ENCODE measurements around the gene NVL. TPM values are rescaled to one million over a fixed set of nuclear protein-coding genes. Genes with fewer than 3 reads are reported as not detected.
A peak's percentile ranks its signal among the peaks of the same experiment; 100 is the strongest.

The NVL gene
- polyA plus RNA-seq, 2 of the 4 experiments (the other 2 are of a cell fraction), result 22.3 to 28.6 TPM

DNA sequence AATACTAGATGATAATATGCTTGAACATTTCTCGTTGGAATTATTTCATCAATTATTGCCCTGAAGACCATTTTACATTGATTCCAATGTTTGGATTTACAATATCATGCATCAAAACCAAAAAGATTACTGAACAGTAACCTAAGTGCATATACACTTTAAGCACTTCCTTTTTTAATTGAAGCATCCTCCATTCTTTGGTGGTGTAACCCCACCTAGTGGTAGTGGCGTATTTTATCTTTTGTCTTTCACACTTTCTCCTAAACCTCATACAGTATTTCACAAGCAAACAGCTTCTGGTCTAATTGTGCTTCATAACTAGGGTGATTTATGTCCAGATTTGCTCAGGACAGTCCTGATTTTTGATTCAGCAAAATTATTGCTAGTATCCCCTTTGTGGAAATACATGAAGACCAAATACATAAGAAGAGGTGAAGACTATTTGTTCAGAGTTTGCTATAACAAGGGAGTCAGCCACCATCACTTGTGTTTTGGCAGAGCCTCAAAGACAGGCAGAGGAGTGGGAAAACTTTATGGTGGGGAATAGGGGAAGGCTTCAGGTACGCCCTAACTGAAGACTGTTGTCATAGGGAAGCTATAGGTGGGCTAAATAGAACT, 3.4 kb upstream of the NVL start:
- ATAC-seq (peak; percentile 46 to 63; a peak in 5 of 6 replicates), DNase-seq (ENCODE audit: low read depth in 1 of 2, low spot score in 1 of 2) (peak in 1 of 2 experiments; percentile 71), FAIRE-seq (peak; percentile 13)
- Histone ChIP-seq H3K4me3 (no peak overlapping the region), H3K4me2 (peak overlapping the region; percentile 8; the same call in 1 of the 3 replicates), H3K9me3 (no peaks in the 10 kb centered on the region), H3K27ac (no peak overlapping the region), H3K4me1 (peaks cover 11% of the 10 kb centered on the region)
- POLR2A ChIA-PET, result interaction anchor here (0.5 kb wide), 1 partner anchor 214 kb away, joined by 4 read pairs; no protein-coding TSS in a partner anchor
- WGBS (ENCODE audit: missing lambda C conversion rate), result under 1% methylated on average over 3 of the region's 3 CpGs
- CTCF ChIA-PET, result interaction anchor here (0.6 to 4.7 kb wide), 28 partner anchors 9 to 219 kb away, joined by 3 to 38 read pairs (median 4); partner anchors contain the start of gene FBXO28
- TF ChIP-seq FOSB (CRISPR knock-in tag; IDR thresholded peaks at IDR 0.05) (no peak), PHF8 (IDR thresholded peaks at IDR 0.05; ENCODE audit: borderline replicate concordance, low read depth) (no peak), RARB (CRISPR knock-in tag; IDR thresholded peaks at IDR 0.05) (no peak), CEBPB (IDR thresholded peaks at IDR 0.05) (0 out of 4 replicates have a peak, but pooled peaks of 1 of the 2 experiments have one; percentile 11), CHD4 (IDR thresholded peaks at IDR 0.05; ENCODE audit: borderline replicate concordance) (no peak), SMC3 (IDR thresholded peaks at IDR 0.05) (peak; percentile 64), EHF (CRISPR knock-in tag; IDR thresholded peaks at IDR 0.05) (no peak), TFCP2L1 (CRISPR knock-in tag; IDR thresholded peaks at IDR 0.05) (no peak), ELK1 (IDR thresholded peaks at IDR 0.05; ENCODE audit: low read depth, low read length) (no peak), RAD21 (conservative IDR thresholded peaks at IDR 0.05 in 1 of 2, IDR thresholded peaks at IDR 0.05 in 1 of 2) (peak; percentile 81 to 87)
- TF ChIP-seq, protein P1, sequence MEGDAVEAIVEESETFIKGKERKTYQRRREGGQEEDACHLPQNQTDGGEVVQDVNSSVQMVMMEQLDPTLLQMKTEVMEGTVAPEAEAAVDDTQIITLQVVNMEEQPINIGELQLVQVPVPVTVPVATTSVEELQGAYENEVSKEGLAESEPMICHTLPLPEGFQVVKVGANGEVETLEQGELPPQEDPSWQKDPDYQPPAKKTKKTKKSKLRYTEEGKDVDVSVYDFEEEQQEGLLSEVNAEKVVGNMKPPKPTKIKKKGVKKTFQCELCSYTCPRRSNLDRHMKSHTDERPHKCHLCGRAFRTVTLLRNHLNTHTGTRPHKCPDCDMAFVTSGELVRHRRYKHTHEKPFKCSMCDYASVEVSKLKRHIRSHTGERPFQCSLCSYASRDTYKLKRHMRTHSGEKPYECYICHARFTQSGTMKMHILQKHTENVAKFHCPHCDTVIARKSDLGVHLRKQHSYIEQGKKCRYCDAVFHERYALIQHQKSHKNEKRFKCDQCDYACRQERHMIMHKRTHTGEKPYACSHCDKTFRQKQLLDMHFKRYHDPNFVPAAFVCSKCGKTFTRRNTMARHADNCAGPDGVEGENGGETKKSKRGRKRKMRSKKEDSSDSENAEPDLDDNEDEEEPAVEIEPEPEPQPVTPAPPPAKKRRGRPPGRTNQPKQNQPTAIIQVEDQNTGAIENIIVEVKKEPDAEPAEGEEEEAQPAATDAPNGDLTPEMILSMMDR (IDR thresholded peaks at IDR 0.05), result peak; percentile 86

DNA sequence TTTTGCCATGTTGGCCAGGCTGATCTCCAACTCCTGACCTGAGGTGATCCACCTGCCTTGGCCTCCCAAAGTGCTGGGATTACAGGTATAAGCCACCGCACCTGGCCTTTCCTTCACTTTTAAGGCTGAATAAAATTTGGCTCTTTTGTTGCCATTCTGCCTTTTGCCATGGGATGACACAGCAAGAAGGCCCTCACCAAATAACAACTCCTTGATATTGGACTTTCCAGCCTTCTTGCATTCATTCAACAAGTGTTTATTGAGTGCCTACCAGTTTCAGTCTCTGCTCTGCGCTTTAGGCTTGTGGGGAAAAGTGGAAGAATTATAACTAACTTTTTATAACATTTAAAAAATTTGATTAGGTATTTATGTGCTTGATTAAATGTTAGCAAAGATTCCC, 1.9 kb upstream of the NVL start:
- 93% methylated on average over 2 of the region's 2 CpGs for WGBS (ENCODE audit: missing lambda C conversion rate)
- CTCF ChIA-PET, result interaction anchor here (0.8 kb wide), 1 partner anchor 43 kb away, joined by 3 read pairs; no protein-coding TSS in a partner anchor
- FAIRE-seq, result no peak

DNA sequence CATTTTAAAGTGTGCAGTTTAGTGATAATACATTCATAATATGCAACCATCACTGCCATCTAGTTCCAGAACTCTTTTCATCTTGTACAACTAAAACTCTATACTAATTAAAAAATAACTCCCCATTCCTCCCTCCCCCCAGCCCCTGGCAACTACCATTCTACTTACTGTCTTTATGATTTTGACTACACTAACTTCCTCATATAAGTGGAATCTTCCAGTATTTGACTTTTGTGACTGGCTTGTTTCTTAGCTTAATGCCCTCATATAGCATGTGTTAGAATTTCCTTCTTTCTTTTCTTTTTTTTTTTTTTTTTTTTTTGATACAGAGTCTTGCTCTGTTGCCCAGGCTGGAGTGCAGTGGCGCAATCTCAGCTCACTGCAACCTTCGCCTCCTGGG, 1.4 kb upstream of the NVL start:
- Histone ChIP-seq H3K27ac (no peak overlapping the region; a peak in 1 of 6 replicates), H3K4me3 (no peak overlapping the region), H3K9me3 (no peaks in the 10 kb centered on the region), H3K4me2 (peak overlapping the region; percentile 87), H3K4me1 (peaks cover 13% of the 10 kb centered on the region)
- POLR2A ChIA-PET, result no interaction called here
- FAIRE-seq, result no peak
- TF ChIP-seq NPAS2 (CRISPR knock-in tag; IDR thresholded peaks at IDR 0.05; ENCODE audit: borderline replicate concordance), result no peak
- CTCF ChIA-PET, result no interaction called here
- DNase-seq (ENCODE audit: low read depth in 1 of 2, low spot score in 1 of 2), result no peak
- WGBS (ENCODE audit: missing lambda C conversion rate), result 93% methylated on average over 2 of the region's 2 CpGs
- ATAC-seq, result no peak

More for the DNA sequence above, 1.9 kb upstream of the NVL start:
- H3K27ac ChIP-seq, result no peak overlapping the region
- H3K9me3 ChIP-seq, result no peaks in the 10 kb centered on the region
- H3K4me2 ChIP-seq, result no peak overlapping the region
- DNase-seq (ENCODE audit: low read depth in 1 of 2, low spot score in 1 of 2), result no peak
- peaks cover 13% of the 10 kb centered on the region for H3K4me1 ChIP-seq
- TF ChIP-seq ZNF302 (CRISPR knock-in tag; IDR thresholded peaks at IDR 0.05) (no peak), HOXB13 (CRISPR knock-in tag; IDR thresholded peaks at IDR 0.05; ENCODE audit: low read depth) (no peak), FOSB (CRISPR knock-in tag; IDR thresholded peaks at IDR 0.05) (no peak), ATOH8 (CRISPR knock-in tag; IDR thresholded peaks at IDR 0.05; ENCODE audit: low read depth) (no peak), ESRRA (IDR thresholded peaks at IDR 0.05; ENCODE audit: borderline replicate concordance, low read length) (no peak), EHF (CRISPR knock-in tag; IDR thresholded peaks at IDR 0.05) (no peak), MAX (IDR thresholded peaks at IDR 0.05) (no peak), EP300 (IDR thresholded peaks at IDR 0.05) (no peak)
- no peak overlapping the region for H3K4me3 ChIP-seq
- ATAC-seq, result no peak
- POLR2A ChIA-PET, result no interaction called here

All from A549 (cell line).